Activated T-cell treated with anti-CD3 and anti-CD28 coated beads, Interleukin-2, amount 50 U/mL, for 72 hours (primary cell): Measurements from ENCODE around the gene FBH1. TPM values are rescaled to one million over a fixed set of nuclear protein-coding genes. Genes with fewer than 3 reads are reported as not detected.

ENCODE experiments used
- ATAC-seq, 2 donors: fragments of 150-1000 bp; cut with Tn5 transposase; replicated peaks in 1 of 2; 2 replicates each; pipeline ENCODE4 v1.10.0; 2021; ENCODE audit warnings: moderate library complexity in 2 of 2, mild to moderate bottlenecking in 1 of 2
- DNase-seq, 2 donors: peaks; one replicate each; pipeline ENCODE4 v3.0.0; 2021 to 2022; ENCODE audit warnings: mixed read lengths in 1 of 2
- H3K27ac Mint-ChIP-seq: one replicate; pipeline ENCODE4 v1.8.0; 2022; ENCODE audit warnings: mild to moderate bottlenecking, moderate library complexity, mixed read lengths
- H3K27me3 Mint-ChIP-seq: one replicate; pipeline ENCODE4 v1.8.0; 2022; ENCODE audit warnings: low read depth, mixed read lengths
- H3K36me3 Mint-ChIP-seq, 2 donors: one replicate each; pipeline ENCODE4 v1.8.0; 2022; ENCODE audit warnings: mixed read lengths in 2 of 2, mild to moderate bottlenecking in 1 of 2; ENCODE audit not compliant: insufficient read depth in 2 of 2
- H3K4me1 Mint-ChIP-seq: one replicate; pipeline ENCODE4 v1.8.0; 2022; ENCODE audit warnings: low read depth, mixed read lengths
- H3K4me3 Mint-ChIP-seq, 2 donors: one replicate each; pipeline ENCODE4 v1.8.0; 2022; ENCODE audit warnings: mild to moderate bottlenecking in 2 of 2, mixed read lengths in 2 of 2, moderate library complexity in 2 of 2
- H3K9me3 Mint-ChIP-seq, 2 donors: one replicate each; pipeline ENCODE4 v1.8.0; 2022; ENCODE audit warnings: mixed read lengths in 2 of 2
- total RNA-seq, 2 donors: library from RNA; stranded (reverse); gene quantifications; one replicate each; pipeline ENCODE4 v1.2.3, GENCODE V29; 2022

The FBH1 gene
- total RNA-seq, 2 donors from 2014 or later: 51.0 to 53.6 TPM

DNA sequence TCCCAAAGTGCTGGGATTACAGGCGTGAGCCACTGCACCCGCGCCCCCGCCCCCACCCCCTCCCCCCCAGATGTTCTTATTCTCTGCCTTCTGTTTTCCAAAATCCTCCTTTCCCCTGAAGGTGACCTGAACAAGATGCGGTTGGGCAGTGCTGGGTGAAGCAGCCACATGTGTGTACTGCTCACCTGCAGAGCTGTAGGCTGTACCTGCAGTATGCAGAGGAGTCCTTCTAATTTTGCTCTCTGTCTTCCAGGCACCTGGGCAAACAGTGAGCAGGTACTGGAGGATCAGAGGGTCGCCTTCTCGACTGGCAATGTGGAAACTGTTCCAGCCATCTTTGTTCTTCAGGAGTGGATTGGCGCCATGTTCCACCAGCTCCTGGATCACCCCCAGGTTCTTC lies 2.4 kb upstream of the FBH1 start:
- Mint-ChIP-seq H3K27ac (no peak overlapping the region), H3K9me3 (no peaks in the 10 kb centered on the region), H3K4me1 (peaks cover 36% of the 10 kb centered on the region), H3K4me3 (peak overlapping the region; percentile 90 to 92), H3K27me3 (no peaks in the 10 kb centered on the region), H3K36me3 (peaks cover 3 to 11% of the 10 kb centered on the region in 2 donors)
- no peak for DNase-seq
- ATAC-seq: no peak

DNA sequence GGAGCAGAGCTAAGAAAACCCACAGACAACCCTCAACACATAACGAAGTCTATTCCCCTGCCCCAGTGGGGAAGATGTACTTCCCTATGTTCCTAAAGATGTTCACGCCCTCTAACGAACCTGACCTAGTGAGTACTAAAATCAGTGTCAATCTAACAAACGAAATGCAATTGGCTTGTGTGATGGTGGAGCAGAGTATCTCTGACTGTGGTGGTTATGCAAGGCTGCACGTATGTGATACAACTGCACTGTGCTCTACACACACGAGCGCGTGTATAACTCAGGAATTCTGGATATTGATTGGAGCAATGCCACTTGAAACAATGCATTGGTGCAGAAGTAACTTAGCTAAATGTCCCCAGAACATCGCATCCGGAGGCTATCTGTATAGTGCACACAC lies 1.7 kb upstream of the FBH1 start:
- ATAC-seq (no peak), DNase-seq (no peak)
- Mint-ChIP-seq H3K36me3 (peaks cover 3 to 12% of the 10 kb centered on the region in 2 donors), H3K4me3 (peak overlapping the region; percentile 90 to 92), H3K4me1 (peaks cover 43% of the 10 kb centered on the region), H3K9me3 (no peaks in the 10 kb centered on the region), H3K27ac (peak overlapping the region; percentile 54), H3K27me3 (no peaks in the 10 kb centered on the region)

DNA sequence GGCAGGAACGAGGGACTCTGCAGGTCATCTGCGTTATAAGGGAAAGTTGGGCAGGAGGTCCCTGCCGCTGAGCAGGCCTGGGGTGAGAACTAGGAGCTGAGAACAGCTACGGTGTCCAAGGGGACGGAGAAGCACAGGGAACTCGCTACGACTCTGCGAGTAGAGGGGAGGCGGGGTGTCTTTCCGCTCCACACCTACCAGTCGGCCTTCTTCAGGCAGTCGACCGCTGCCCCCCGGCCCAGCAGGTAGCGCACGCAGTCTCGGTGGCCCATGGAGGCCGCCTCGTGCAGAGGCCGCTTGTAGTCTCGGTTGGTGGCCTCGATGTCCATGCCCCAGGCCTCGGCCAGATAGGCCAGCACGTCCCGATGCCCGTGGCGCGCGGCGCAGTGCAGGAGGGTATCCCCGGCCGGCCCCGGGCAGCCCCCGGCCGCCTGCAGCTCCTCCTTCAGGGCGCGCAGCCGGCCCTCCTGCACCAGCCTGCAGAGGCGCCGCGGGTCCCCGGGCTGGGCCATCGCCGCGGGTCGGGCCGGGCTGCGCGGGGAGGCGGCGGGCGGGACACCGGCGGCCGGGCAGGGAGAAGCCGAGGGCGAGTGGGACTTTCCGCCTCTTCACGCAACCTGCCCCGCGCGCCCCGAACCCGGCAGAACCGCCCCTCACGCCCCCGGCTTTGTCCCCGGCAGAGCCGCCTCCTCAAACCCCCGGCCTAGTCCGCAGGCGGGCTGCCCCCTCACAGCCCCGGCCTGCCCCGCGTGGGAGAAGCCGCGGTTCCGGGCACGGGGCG lies 1.0 kb upstream of the FBH1 start:
- H3K4me1 Mint-ChIP-seq: peaks cover 50% of the 10 kb centered on the region
- peak overlapping the region; percentile 54 for H3K27ac Mint-ChIP-seq
- ATAC-seq (peak; percentile 44 to 46), DNase-seq (peak; percentile 62 to 63)
- H3K27me3 Mint-ChIP-seq: no peaks in the 10 kb centered on the region
- peaks cover 3 to 15% of the 10 kb centered on the region in 2 donors for H3K36me3 Mint-ChIP-seq
- no peaks in the 10 kb centered on the region for H3K9me3 Mint-ChIP-seq
- H3K4me3 Mint-ChIP-seq: peak overlapping the region; percentile 90 to 94

DNA sequence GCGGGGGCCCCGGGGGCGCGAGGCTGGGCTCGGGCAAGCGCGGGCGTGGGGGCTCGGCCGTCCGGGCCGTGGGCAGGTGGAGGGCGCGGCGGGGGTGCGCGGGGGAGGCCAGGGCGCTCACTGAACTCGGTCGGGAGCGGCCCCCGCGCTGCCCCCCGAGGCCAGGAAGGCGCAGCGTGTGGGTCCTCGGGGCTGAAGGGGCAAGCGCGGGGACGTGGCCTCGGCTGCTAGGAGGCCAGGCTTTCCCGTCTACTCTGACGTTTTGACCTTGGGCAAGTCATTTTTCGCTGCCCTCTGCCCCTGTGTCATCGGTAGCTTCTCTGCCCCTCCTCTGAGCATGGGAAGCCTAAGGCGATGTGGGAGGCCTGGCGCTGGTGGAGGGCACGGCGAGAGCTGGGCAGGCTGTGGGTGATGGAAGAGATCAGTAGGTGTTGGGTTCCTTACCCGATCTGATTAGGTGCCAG lies 441 bp downstream of the FBH1 start:
- H3K4me3 Mint-ChIP-seq: peak overlapping the region; percentile 94
- peaks cover 60% of the 10 kb centered on the region for H3K4me1 Mint-ChIP-seq
- DNase-seq: peak; percentile 41
- H3K36me3 Mint-ChIP-seq: peaks cover 3 to 19% of the 10 kb centered on the region in 2 donors
- no peaks in the 10 kb centered on the region for H3K9me3 Mint-ChIP-seq
- no peaks in the 10 kb centered on the region for H3K27me3 Mint-ChIP-seq
- H3K27ac Mint-ChIP-seq: peak overlapping the region; percentile 92
- ATAC-seq: peak in 1 of 2 donors; percentile 8

DNA sequence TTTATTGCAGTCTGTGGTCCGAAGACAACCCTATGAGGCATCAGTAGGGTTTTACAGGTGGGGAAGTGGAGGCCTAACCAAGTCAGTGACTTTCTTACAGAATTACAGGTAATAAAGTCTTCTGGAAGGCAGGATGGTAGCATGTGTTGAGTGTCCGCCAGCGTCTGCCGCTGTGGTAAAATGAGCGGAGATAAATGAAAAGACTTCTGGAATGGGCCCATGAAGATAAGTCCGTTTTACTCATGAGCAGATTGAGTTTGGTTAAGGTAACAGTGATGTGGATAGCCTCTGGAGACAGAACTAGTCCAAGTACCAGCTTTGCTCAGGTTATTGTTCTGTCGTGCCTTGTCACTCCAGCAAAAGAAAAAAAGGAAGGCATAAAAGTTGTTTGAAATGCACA lies 966 bp downstream of the FBH1 start:
- Mint-ChIP-seq H3K9me3 (no peaks in the 10 kb centered on the region), H3K36me3 (peaks cover 3 to 22% of the 10 kb centered on the region in 2 donors), H3K27ac (peak overlapping the region; percentile 92), H3K27me3 (no peaks in the 10 kb centered on the region), H3K4me3 (peak overlapping the region; percentile 94), H3K4me1 (peaks cover 66% of the 10 kb centered on the region)
- DNase-seq (no peak), ATAC-seq (no peak)

DNA sequence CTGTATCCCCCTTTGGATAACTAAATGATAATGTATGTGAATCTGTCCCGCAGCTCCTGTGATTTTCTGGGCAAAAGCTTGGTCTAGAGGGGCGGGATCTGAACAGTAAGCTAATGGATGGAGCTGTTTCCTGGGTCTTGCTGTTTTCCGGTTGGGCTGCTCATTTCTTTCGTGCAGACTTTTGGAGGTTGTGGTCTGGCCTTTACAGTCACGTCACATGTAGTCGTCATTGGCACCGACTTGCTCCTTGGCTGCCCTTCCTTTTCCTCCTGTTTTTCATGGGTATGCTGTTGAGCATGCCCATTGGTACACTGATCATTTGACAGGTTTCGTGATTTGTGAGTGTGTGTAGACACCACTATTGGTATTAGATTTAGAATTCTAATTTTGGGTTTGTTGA lies 2.0 kb downstream of the FBH1 start:
- peak overlapping the region; percentile 47 to 94 for H3K4me3 Mint-ChIP-seq
- ATAC-seq (no peak), DNase-seq (no peak)
- peaks cover 76% of the 10 kb centered on the region for H3K4me1 Mint-ChIP-seq
- H3K27me3 Mint-ChIP-seq: no peaks in the 10 kb centered on the region
- peaks cover 3 to 26% of the 10 kb centered on the region in 2 donors for H3K36me3 Mint-ChIP-seq
- no peaks in the 10 kb centered on the region for H3K9me3 Mint-ChIP-seq
- no peak overlapping the region for H3K27ac Mint-ChIP-seq

DNA sequence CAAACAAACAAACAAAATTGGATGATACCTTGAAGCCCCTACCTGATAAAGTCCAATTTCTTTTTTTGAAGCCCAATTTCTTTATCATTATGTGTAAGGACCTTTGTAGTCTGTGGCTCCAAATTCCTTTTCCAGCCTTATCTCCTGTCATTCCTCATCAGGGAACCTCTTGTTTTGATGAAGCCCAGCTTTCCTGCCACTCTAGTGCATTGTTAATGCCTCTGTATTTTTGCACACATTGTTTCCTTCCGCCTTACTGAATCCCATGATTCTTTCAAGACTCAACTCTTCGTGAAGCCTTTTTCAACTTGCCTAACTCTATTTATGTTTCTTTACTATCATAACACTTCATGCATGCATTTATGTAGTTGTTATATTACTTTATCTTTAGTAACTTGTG lies 3.3 kb downstream of the FBH1 start:
- Mint-ChIP-seq H3K36me3 (peaks cover 6 to 38% of the 10 kb centered on the region in 2 donors), H3K4me3 (no peak overlapping the region), H3K27me3 (no peaks in the 10 kb centered on the region), H3K4me1 (peaks cover 68% of the 10 kb centered on the region), H3K9me3 (no peaks in the 10 kb centered on the region), H3K27ac (no peak overlapping the region)
- ATAC-seq (no peak), DNase-seq (no peak)

DNA sequence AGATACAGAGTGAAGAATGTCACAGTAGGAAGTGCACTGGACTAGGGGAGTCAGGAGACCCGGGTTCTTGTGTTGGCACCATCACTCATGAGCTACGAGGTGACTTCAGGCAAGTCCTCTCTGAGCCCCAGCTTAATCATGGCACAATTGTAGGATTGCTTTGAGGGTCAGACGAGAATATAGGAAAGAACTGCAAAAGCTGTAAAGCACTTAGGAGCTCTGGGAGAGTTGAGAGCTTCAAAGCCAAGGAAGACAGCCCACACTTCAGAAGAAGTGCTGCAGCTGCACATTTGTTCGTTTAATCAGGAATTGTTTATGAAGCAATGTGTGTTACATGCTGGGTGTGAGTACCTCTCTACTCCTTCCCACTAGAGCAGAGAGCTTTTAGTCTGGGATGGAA lies 4.4 kb downstream of the FBH1 start:
- H3K27me3 Mint-ChIP-seq: no peaks in the 10 kb centered on the region
- no peaks in the 10 kb centered on the region for H3K9me3 Mint-ChIP-seq
- H3K36me3 Mint-ChIP-seq: peaks cover 7 to 37% of the 10 kb centered on the region in 2 donors
- ATAC-seq (no peak), DNase-seq (no peak)
- H3K4me3 Mint-ChIP-seq: no peak overlapping the region
- H3K27ac Mint-ChIP-seq: peak overlapping the region; percentile 25
- H3K4me1 Mint-ChIP-seq: peaks cover 62% of the 10 kb centered on the region

DNA sequence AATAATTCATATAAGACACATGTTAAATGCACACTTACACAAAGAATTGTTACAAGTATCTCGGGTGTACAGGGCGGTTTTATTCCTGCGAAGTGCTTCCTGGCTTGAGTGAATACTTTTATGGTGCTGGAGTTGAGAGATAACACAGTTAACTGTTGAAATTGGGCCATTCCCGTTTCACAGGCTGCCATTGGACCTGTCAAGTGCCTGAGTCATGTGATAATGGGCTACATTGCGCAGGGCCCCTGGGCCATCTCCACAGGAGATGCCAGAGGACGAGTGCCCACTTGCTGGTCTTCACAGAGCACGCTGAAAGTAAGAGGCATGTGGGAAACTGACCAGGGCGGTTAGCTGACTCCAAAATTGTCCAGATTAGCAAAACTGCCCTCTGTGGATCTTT lies 4.8 kb downstream of the FBH1 start:
- Mint-ChIP-seq H3K27me3 (no peaks in the 10 kb centered on the region), H3K4me1 (peaks cover 62% of the 10 kb centered on the region), H3K27ac (no peak overlapping the region), H3K9me3 (no peaks in the 10 kb centered on the region), H3K36me3 (peaks cover 7 to 37% of the 10 kb centered on the region in 2 donors), H3K4me3 (no peak overlapping the region)
- DNase-seq (no peak), ATAC-seq (no peak)

DNA sequence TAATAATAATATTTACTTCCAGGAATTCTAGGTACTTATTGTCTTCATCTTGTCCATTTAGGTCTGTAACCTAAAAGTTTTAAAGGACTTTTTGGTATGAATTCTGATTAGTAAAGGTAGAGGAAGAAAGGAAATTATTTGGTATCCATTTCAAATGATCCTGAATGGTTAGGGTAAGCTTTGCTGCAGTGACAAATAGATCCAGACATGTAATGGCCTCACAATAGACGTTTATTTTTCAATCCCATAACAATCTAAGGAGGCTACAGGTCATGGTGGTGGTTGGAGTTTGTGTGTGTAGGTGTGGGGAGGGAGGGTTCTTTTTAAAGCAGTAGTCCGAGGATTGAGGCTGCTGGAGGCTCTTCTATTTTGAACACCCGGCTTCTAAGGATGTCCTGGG lies 5.3 kb downstream of the FBH1 start:
- Mint-ChIP-seq H3K27ac (peak overlapping the region; percentile 56), H3K4me1 (peaks cover 64% of the 10 kb centered on the region), H3K9me3 (no peaks in the 10 kb centered on the region), H3K36me3 (peaks cover 7 to 37% of the 10 kb centered on the region in 2 donors), H3K27me3 (no peaks in the 10 kb centered on the region), H3K4me3 (peak overlapping the region; percentile 44 to 65)
- ATAC-seq (no peak), DNase-seq (no peak)

DNA sequence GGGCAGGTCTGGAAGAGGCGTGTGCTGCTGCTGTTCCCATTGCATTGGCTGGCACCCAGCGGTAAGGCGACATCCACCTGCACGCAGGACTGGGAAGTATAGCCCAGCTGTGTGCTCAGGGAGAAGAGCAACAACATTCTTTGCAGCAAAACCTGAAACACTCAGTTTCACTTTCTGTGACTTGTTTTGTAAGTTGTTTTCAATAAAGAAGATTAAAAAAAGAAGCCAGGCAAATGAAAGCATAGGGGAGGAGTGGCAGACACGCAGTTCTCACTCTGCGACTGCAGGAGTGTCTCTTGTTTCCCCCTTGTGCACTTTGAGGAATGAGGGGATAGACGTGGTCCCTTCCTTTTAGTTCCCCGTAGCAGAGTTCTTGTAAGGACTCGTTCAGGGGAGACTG lies 5.8 kb downstream of the FBH1 start:
- peak in 1 of 2 donors; percentile 32 for ATAC-seq
- H3K27ac Mint-ChIP-seq: peak overlapping the region; percentile 56
- H3K4me1 Mint-ChIP-seq: peaks cover 64% of the 10 kb centered on the region
- no peaks in the 10 kb centered on the region for H3K27me3 Mint-ChIP-seq
- DNase-seq: no peak
- no peaks in the 10 kb centered on the region for H3K9me3 Mint-ChIP-seq
- H3K4me3 Mint-ChIP-seq: peak overlapping the region; percentile 44 to 65
- peaks cover 5 to 37% of the 10 kb centered on the region in 2 donors for H3K36me3 Mint-ChIP-seq

DNA sequence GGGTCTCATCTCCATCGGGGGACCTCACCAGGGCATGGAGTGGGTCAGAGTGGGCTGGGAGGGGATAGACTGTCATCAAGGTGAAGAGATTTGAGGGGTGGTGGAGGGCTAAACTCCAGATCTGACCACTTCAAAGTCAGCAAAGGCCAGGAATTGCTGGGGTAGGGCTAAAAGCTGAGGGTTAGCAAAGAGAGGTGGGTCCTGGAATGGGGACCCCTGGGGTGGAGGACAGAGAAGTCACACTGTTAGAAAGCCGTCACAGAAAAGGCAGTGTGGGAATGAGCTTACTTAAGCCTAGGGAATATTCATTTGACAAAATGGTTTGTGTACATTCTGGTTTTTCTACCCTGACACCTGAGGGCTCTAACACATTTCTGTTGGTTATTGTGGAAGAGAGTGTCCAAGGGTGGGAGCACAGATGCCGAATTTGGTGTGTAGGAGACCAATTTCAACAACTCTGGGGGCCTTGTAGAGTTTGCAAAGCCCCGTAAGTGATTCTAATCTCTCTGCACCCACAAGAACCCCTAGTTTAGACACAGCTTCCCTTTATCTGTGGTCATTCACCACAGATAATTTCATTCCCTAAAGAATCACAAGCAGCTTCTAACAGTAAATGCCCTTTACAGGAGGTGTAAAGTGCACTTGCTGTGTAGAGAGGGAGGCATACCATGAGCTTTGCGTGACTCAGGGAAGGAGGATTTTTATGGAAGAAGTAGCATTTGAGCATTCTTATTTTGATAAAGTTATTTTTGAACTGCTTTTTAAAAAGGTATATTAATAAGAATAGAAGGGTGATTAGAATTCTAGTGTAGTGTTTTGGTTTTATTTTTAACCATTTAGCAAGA lies 6.4 kb downstream of the FBH1 start:
- Mint-ChIP-seq H3K4me1 (peaks cover 57% of the 10 kb centered on the region), H3K27me3 (no peaks in the 10 kb centered on the region), H3K9me3 (no peaks in the 10 kb centered on the region), H3K27ac (peak overlapping the region; percentile 56), H3K4me3 (peak overlapping the region; percentile 44 to 65), H3K36me3 (peaks cover 5 to 37% of the 10 kb centered on the region in 2 donors)
- ATAC-seq (peak in 1 of 2 donors; percentile 11), DNase-seq (no peak)

DNA sequence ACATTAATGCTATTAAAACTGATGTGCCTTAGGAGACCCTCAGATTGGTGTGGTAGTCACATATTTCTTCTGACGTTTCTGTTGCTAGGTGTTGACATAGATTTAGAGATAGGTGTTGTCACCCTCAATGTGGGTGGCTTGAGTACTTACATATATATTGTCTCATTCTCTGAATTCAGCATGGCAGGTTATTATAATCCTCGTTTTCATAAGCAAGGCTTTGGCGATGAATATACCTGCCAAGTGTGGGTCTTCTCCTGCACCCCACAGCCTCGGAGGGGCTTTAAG lies 7.0 kb downstream of the FBH1 start:
- peaks cover 5 to 37% of the 10 kb centered on the region in 2 donors for H3K36me3 Mint-ChIP-seq
- no peak for ATAC-seq
- H3K4me1 Mint-ChIP-seq: peaks cover 56% of the 10 kb centered on the region
- no peak overlapping the region for H3K4me3 Mint-ChIP-seq
- H3K27ac Mint-ChIP-seq: no peak overlapping the region
- H3K27me3 Mint-ChIP-seq: no peaks in the 10 kb centered on the region
- DNase-seq: no peak
- no peaks in the 10 kb centered on the region for H3K9me3 Mint-ChIP-seq
